HCT116 (cell line): ENCODE measurements around the gene ARID3A. TPM values are rescaled to one million over a fixed set of nuclear protein-coding genes. Genes with fewer than 3 reads are reported as not detected.
"Not testable (repeated sequence)": the region's sequence is repeated elsewhere in the genome, so short reads cannot be mapped to it uniquely, and the experiment has no call there.

Experiments
- ATAC-seq: fragments of 200-7000 bp; cut with Tn5 transposase; 2 replicates; pipeline ENCODE4 v1.9.1; 2020; ENCODE audit warnings: mild to moderate bottlenecking, moderate library complexity
- BruUV-seq: library from RNA; stranded (reverse); fragments of 400-500 nt; replicated peaks from 2 replicates; lab custom pipeline; 2021; lab: Mats Ljungman, UMichigan
- CTCF ChIA-PET: fragments of 300-600 bp; sonication (Branson Sonifier 250); formaldehyde crosslinking; loops from one replicate; lab custom pipeline; 2021; ENCODE audit warnings: antibody characterized with exemption; lab: Charles Lee
- POLR2A ChIA-PET: fragments of 300-600, 350-600 bp; sonication (Branson Sonifier 250); formaldehyde crosslinking; loops from one replicate; lab custom pipeline; 2021; ENCODE audit warnings: antibody characterized with exemption; lab: Charles Lee
- RAD21 ChIA-PET, 2 experiments: fragments of 300-600 bp; sonication (Branson Sonifier 250); formaldehyde crosslinking; loops; one replicate each; lab custom pipeline; 2023; ENCODE audit warnings: low total read pairs in 2 of 2; ENCODE audit not compliant: uncharacterized antibody in 2 of 2, unreplicated experiment in 2 of 2, low non-redundant PET in 1 of 2; lab: Charles Lee
- DNase-seq: peaks from one replicate; pipeline ENCODE4 v3.0.0-alpha.2; 2010; ENCODE audit warnings: low read depth, low spot score
- H2AFZ ChIP-seq: fragments of 200-600 bp; shearing (Covaris generic), sonication (generic); 2 replicates; pipeline ENCODE4 v1.6.1; 2017; ENCODE audit warnings: low read depth, mixed run types, mixed read lengths, antibody characterized with exemption, low read length; ENCODE audit not compliant: poor library complexity, severe bottlenecking
- H3K27ac ChIP-seq: 2 replicates; pipeline ENCODE4 v1.5.1; 2012; ENCODE audit warnings: low read depth, low read length
- H3K27me3 ChIP-seq: fragments of 200-600 bp; sonication (generic); 2 replicates; pipeline ENCODE4 v1.6.1; 2016; ENCODE audit warnings: mixed run types, low read length, mixed read lengths; ENCODE audit not compliant: insufficient read depth
- H3K36me3 ChIP-seq, 2 experiments: fragments of 200-500 bp in 1 of 2; fragments of 200-600 bp in 1 of 2; sonication (Bioruptor generic) in 1 of 2; sonication (generic) in 1 of 2; 2 replicates each; pipeline versions ENCODE4 v1.5.1 to v1.6.1; 2014 to 2016; ENCODE audit warnings: low read length in 2 of 2, inconsistent platforms in 1 of 2, mixed read lengths in 1 of 2, mixed run types in 1 of 2; ENCODE audit not compliant: insufficient read depth in 2 of 2, control insufficient read depth in 1 of 2
- H3K4me1 ChIP-seq, 2 experiments: fragments of 200-600 bp in 1 of 2; sonication (generic) in 1 of 2; 2 replicates each; pipeline versions ENCODE4 v1.5.1 to v1.6.1; 2012 to 2017; ENCODE audit warnings: low read length in 2 of 2, inconsistent platforms in 1 of 2, mild to moderate bottlenecking in 1 of 2, mixed read lengths in 1 of 2, mixed run types in 1 of 2, moderate library complexity in 1 of 2; ENCODE audit not compliant: insufficient read depth in 2 of 2, control insufficient read depth in 1 of 2
- H3K4me2 ChIP-seq: fragments of 200-600 bp; sonication (generic); 2 replicates; pipeline ENCODE4 v1.6.1; 2017; ENCODE audit warnings: mixed run types, low read length, mixed read lengths
- H3K4me3 ChIP-seq, 2 experiments: fragments of 200-600 bp in 1 of 2; sonication (generic) in 1 of 2; replicated peaks in 1 of 2; 2 replicates each; pipeline ENCODE4 v1.5.1; 2011 to 2016; ENCODE audit warnings: low read length in 2 of 2, control low read depth in 1 of 2, low read depth in 1 of 2, mild to moderate bottlenecking in 1 of 2, mixed read lengths in 1 of 2, mixed run types in 1 of 2
- H3K79me2 ChIP-seq: fragments of 200-600 bp; sonication (generic); 2 replicates; pipeline ENCODE4 v1.6.1; 2017; ENCODE audit warnings: mild to moderate bottlenecking, mixed run types, low read length, moderate library complexity, mixed read lengths; ENCODE audit not compliant: insufficient read depth
- H3K9ac ChIP-seq: fragments of 200-600 bp; sonication (generic); 2 replicates; pipeline ENCODE4 v1.6.1; 2016; ENCODE audit warnings: low read length, mixed read lengths
- H3K9me2 ChIP-seq: fragments of 200-600 bp; sonication (generic), shearing (Covaris generic); 2 replicates; pipeline ENCODE4 v1.6.1; 2017; ENCODE audit warnings: mixed run types, mild to moderate bottlenecking, moderate library complexity; ENCODE audit not compliant: insufficient read depth
- H3K9me3 ChIP-seq, 2 experiments: fragments of 200-500 bp in 1 of 2; fragments of 200-600 bp in 1 of 2; sonication (Bioruptor generic) in 1 of 2; sonication (generic) in 1 of 2; 2 replicates each; pipeline ENCODE4 v1.6.1; 2014 to 2017; ENCODE audit warnings: low read length in 2 of 2, mixed read lengths in 2 of 2, inconsistent platforms in 1 of 2, low read depth in 1 of 2, mild to moderate bottlenecking in 1 of 2, mixed run types in 1 of 2, moderate library complexity in 1 of 2; ENCODE audit not compliant: control insufficient read depth in 1 of 2, insufficient read depth in 1 of 2
- H4K20me1 ChIP-seq: fragments of 200-600 bp; sonication (generic), shearing (Covaris generic); 2 replicates; pipeline ENCODE4 v1.6.1; 2017; ENCODE audit warnings: mixed run types, mild to moderate bottlenecking, moderate library complexity; ENCODE audit not compliant: insufficient read depth
- EGR1 ChIP-seq: IDR thresholded peaks from 2 replicates; pipeline ENCODE4 v1.6.1; 2012; ENCODE audit warnings: low read depth
- ELF1 ChIP-seq: IDR thresholded peaks from 2 replicates; pipeline ENCODE4 v1.6.1; 2012; ENCODE audit warnings: low read depth, borderline replicate concordance
- EZH2phosphoT487 ChIP-seq: fragments of 200-600 bp; IDR thresholded peaks from 2 replicates; pipeline ENCODE4 v1.6.1; 2018; ENCODE audit warnings: antibody characterized with exemption, borderline replicate concordance
- FOSL1 ChIP-seq: IDR thresholded peaks from 2 replicates; pipeline ENCODE4 v1.6.1; 2012; ENCODE audit warnings: low read depth
- POLR2AphosphoS5 ChIP-seq: IDR thresholded peaks from 2 replicates; pipeline ENCODE4 v1.6.1; 2011; ENCODE audit warnings: mild to moderate bottlenecking, low read depth, low read length, moderate library complexity
- TCF7L2 ChIP-seq: IDR thresholded peaks from 2 replicates; pipeline ENCODE4 v1.7.0; 2011; ENCODE audit warnings: borderline replicate concordance, inconsistent platforms; ENCODE audit not compliant: insufficient read depth, insufficient read length; ENCODE audit errors: extremely low read depth
- ZFX ChIP-seq: fragments of 450-650 bp; IDR thresholded peaks from 2 replicates; pipeline ENCODE4 v1.6.1; 2017
- intact Hi-C: fragments of 100-400 bp; cut with micrococcal nuclease; formaldehyde crosslinking; loops from 2 replicates; pipeline ENCODE4 v1.10.0; 2022
- total RNA-seq: library from RNA; stranded (reverse); gene quantifications from one replicate; pipeline ENCODE4 v1.2.1, GENCODE V29; 2021; ENCODE audit not compliant: unreplicated experiment
- TF ChIP-seq, protein P1 (sequence below): IDR thresholded peaks from 2 replicates; pipeline ENCODE4 v1.6.1; 2012; ENCODE audit warnings: low read depth

ARID3A gene
- total RNA-seq, 1 experiment from 2014 or later: 21.8 TPM

- TF ChIP-seq, protein P1, sequence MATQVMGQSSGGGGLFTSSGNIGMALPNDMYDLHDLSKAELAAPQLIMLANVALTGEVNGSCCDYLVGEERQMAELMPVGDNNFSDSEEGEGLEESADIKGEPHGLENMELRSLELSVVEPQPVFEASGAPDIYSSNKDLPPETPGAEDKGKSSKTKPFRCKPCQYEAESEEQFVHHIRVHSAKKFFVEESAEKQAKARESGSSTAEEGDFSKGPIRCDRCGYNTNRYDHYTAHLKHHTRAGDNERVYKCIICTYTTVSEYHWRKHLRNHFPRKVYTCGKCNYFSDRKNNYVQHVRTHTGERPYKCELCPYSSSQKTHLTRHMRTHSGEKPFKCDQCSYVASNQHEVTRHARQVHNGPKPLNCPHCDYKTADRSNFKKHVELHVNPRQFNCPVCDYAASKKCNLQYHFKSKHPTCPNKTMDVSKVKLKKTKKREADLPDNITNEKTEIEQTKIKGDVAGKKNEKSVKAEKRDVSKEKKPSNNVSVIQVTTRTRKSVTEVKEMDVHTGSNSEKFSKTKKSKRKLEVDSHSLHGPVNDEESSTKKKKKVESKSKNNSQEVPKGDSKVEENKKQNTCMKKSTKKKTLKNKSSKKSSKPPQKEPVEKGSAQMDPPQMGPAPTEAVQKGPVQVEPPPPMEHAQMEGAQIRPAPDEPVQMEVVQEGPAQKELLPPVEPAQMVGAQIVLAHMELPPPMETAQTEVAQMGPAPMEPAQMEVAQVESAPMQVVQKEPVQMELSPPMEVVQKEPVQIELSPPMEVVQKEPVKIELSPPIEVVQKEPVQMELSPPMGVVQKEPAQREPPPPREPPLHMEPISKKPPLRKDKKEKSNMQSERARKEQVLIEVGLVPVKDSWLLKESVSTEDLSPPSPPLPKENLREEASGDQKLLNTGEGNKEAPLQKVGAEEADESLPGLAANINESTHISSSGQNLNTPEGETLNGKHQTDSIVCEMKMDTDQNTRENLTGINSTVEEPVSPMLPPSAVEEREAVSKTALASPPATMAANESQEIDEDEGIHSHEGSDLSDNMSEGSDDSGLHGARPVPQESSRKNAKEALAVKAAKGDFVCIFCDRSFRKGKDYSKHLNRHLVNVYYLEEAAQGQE: no peak
- no peak for TF ChIP-seq ELF1
- TF ChIP-seq TCF7L2: no peak
- TF ChIP-seq EZH2phosphoT487: no peak
- TF ChIP-seq FOSL1: no peak
- TF ChIP-seq POLR2AphosphoS5: peak; percentile 75
- peak; percentile 90; the same call in 1 of the 2 replicates for TF ChIP-seq ZFX
- no peak for TF ChIP-seq EGR1
These were observed 95.1 kb downstream of the ARID3A start, which contains the start of gene TMEM259 (continued) for GRCh38 chr19:1020868-1021425.

DNA sequence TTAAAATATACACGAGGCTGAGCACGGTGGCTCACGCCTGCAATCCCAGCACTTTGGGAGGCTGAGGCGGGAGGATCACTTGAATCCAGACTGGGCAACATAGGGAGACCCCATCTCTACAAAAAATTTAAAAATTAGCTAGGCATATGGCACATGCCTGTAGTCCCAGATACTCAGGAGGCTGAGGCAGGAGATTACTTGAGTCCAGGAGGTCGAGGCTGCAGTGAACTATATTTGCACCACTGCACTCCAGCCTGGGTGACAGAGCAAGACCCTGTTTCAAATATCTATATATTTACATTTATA lies 98.0 kb downstream of the ARID3A start:
- intact Hi-C loops: loop anchor here (10.0 kb wide), 1 partner anchor 221 kb away; the partner anchor contains the start of genes ATP5F1D and MIDN

GRCh38 chr19:1025080-1025479 lies 99.2 kb downstream of the ARID3A start:
- ATAC-seq, H4K20me1 ChIP-seq, H3K27me3 ChIP-seq, CTCF ChIA-PET, H3K4me3 ChIP-seq, DNase-seq, H3K36me3 ChIP-seq, BruUV-seq, H3K9ac ChIP-seq, H3K9me3 ChIP-seq, H3K9me2 ChIP-seq, H2AFZ ChIP-seq: not testable (repeated sequence)
- Histone ChIP-seq H3K79me2 (peaks cover 40% of the 10 kb centered on the region), H3K4me1 (peaks cover 29 to 49% of the 10 kb centered on the region in 2 experiments), H3K27ac (peak overlapping the region; percentile 99; the same call in 1 of the 2 replicates), H3K4me2 (peak overlapping the region; percentile 96; the same call in 1 of the 2 replicates)
- ChIA-PET RAD21 (interaction anchor here in 1 of 2 experiments (0.9 kb wide), 1 partner anchor 15 kb away, joined by 4 read pairs; the partner anchor contains the start of gene ABCA7), POLR2A (interaction anchor here (1.0 to 7.3 kb wide), 4 partner anchors 16 to 78 kb away, joined by 3 to 85 read pairs (median 6); partner anchors contain the start of genes ABCA7 and WDR18)
- intact Hi-C loops: loop anchor here (5.0 to 10.0 kb wide), 2 partner anchors 77 to 220 kb away; partner anchors contain the start of genes ATP5F1D, GPX4 and MIDN

More for the DNA sequence above, 98.0 kb downstream of the ARID3A start:
- H3K4me3 ChIP-seq, H3K9ac ChIP-seq, H3K27ac ChIP-seq, H3K9me2 ChIP-seq, H3K9me3 ChIP-seq, H3K4me2 ChIP-seq, ATAC-seq, DNase-seq, CTCF ChIA-PET, BruUV-seq, RAD21 ChIA-PET, H4K20me1 ChIP-seq, H3K36me3 ChIP-seq, H3K27me3 ChIP-seq, H2AFZ ChIP-seq: not testable (repeated sequence)
- Histone ChIP-seq H3K79me2 (peaks cover 40% of the 10 kb centered on the region), H3K4me1 (peaks cover 31 to 51% of the 10 kb centered on the region in 2 experiments)
- POLR2A ChIA-PET: interaction anchor here (7.3 kb wide), 1 partner anchor 17 kb away, joined by 85 read pairs; the partner anchor contains the start of gene ABCA7
